OCI-LY1 (cell line): ENCODE data around the gene TUBGCP5.

ENCODE experiments used
- EZH2 ChIP-seq: fragments of 200-600 bp; sonication (generic), shearing (Covaris generic); IDR thresholded peaks from 2 replicates; pipeline ENCODE4 v1.8.0; 2017; ENCODE audit warnings: borderline replicate concordance, mixed run types, mild to moderate bottlenecking, antibody characterized with exemption, low read length, moderate library complexity, mixed read lengths
- TF ChIP-seq, protein P1 (sequence below): fragments of 200-600 bp; sonication (generic), shearing (Covaris generic); IDR thresholded peaks from 2 replicates; pipeline ENCODE4 v1.5.1; 2017; ENCODE audit warnings: mild to moderate bottlenecking, antibody characterized with exemption, low read length, moderate library complexity, mixed read lengths

DNA sequence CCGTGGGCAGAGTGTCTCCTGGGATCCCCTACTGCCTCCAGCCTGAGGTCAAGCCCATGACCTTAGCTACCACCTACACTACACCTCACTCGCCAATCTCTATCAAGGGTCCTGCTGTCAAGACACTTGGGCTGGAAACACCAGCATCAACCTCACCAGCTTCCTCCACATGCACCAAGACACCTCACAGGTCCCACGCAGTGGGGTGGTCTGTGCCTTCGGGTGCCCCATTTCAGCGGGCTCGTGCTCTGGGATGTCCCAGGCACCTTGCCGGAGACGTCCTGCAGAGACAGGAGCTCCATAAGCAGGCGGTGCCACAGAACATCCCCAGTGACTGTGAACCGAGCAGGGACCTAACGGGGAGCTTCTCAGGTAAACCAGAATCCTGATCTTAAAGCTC is 79.2 kb downstream of the TUBGCP5 start:
- TF ChIP-seq, protein P1, sequence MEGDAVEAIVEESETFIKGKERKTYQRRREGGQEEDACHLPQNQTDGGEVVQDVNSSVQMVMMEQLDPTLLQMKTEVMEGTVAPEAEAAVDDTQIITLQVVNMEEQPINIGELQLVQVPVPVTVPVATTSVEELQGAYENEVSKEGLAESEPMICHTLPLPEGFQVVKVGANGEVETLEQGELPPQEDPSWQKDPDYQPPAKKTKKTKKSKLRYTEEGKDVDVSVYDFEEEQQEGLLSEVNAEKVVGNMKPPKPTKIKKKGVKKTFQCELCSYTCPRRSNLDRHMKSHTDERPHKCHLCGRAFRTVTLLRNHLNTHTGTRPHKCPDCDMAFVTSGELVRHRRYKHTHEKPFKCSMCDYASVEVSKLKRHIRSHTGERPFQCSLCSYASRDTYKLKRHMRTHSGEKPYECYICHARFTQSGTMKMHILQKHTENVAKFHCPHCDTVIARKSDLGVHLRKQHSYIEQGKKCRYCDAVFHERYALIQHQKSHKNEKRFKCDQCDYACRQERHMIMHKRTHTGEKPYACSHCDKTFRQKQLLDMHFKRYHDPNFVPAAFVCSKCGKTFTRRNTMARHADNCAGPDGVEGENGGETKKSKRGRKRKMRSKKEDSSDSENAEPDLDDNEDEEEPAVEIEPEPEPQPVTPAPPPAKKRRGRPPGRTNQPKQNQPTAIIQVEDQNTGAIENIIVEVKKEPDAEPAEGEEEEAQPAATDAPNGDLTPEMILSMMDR = no peak
- no peak for TF ChIP-seq EZH2
